Naive thymus-derived CD8-positive, alpha-beta T cell (primary cell): ENCODE results near the gene PBXIP1. TPM values are rescaled to one million over a fixed set of nuclear protein-coding genes. Genes with fewer than 3 reads are reported as not detected.

Source experiments
- ATAC-seq, 2 donors: fragments of 150-1000 bp; cut with Tn5 transposase in 1 of 2; sonication (Bioruptor Pico), chemical (Tn5 transposase) in 1 of 2; 1 replicate in 1 of 2; 2 replicates in 1 of 2; pipeline ENCODE4 v1.10.0; 2021; ENCODE audit warnings: mild to moderate bottlenecking in 2 of 2, moderate library complexity in 2 of 2
- POLR2A ChIA-PET: fragments of 350-600 bp; sonication (Branson Sonifier 250); formaldehyde crosslinking; loops from one replicate; lab custom pipeline; 2021; ENCODE audit warnings: antibody characterized with exemption; lab: Charles Lee
- DNase-seq, 10 donors: peaks; one replicate each; pipeline versions ENCODE4 v3.0.0 to v3.0.0-alpha.2; 2020 to 2022
- H3K27ac Mint-ChIP-seq, 10 donors: one replicate each; pipeline ENCODE4 v1.8.0; 2020 to 2022; ENCODE audit warnings: mild to moderate bottlenecking in 10 of 10, mixed read lengths in 10 of 10, moderate library complexity in 4 of 10, inconsistent platforms in 1 of 10
- H3K27me3 Mint-ChIP-seq, 5 donors: one replicate each; pipeline ENCODE4 v1.8.0; 2021 to 2022; ENCODE audit warnings: mixed read lengths in 5 of 5
- H3K36me3 Mint-ChIP-seq, 3 donors: one replicate each; pipeline ENCODE4 v1.8.0; 2020 to 2022; ENCODE audit warnings: mixed read lengths in 3 of 3, mild to moderate bottlenecking in 2 of 3, inconsistent platforms in 1 of 3
- H3K4me1 Mint-ChIP-seq, 4 donors: one replicate each; pipeline ENCODE4 v1.8.0; 2021 to 2022; ENCODE audit warnings: mixed read lengths in 4 of 4
- H3K4me3 Mint-ChIP-seq, 10 donors: one replicate each; pipeline ENCODE4 v1.8.0; 2020 to 2022; ENCODE audit warnings: mild to moderate bottlenecking in 10 of 10, mixed read lengths in 10 of 10, moderate library complexity in 6 of 10, inconsistent platforms in 1 of 10
- H3K9me3 Mint-ChIP-seq, 9 donors: one replicate each; pipeline ENCODE4 v1.8.0; 2020 to 2022; ENCODE audit warnings: mixed read lengths in 9 of 9, mild to moderate bottlenecking in 3 of 9, inconsistent platforms in 1 of 9, moderate library complexity in 1 of 9
- polyA plus RNA-seq, 3 donors: library from polyadenylated mRNA; unstranded; fragments of 300-500 nt; fragmentation: Illumina TruSeq; gene quantifications; one replicate each; pipeline ENCODE4 v1.2.3, GENCODE V29; 2021
- total RNA-seq, 8 experiments: library from RNA in 2 of 8; stranded (reverse) in 2 of 8; gene quantifications; one replicate each; pipeline ENCODE4 v1.2.3 and lab custom pipeline; 2021 to 2026

Gene PBXIP1
- total and polyA plus RNA-seq, 5 experiments from 2014 or later, result 182 to 319 (median 239) TPM

- DNase-seq (no peak), ATAC-seq (no peak)
- peaks cover 20 to 39% (median 33%) of the 10 kb centered on the region in 4 donors for H3K4me1 Mint-ChIP-seq
- no peak overlapping the region for H3K4me3 Mint-ChIP-seq
- peak overlapping the region in 5 of 10 donors; percentile 35 to 74 (median 68) for H3K27ac Mint-ChIP-seq
- no peaks in the 10 kb centered on the region for H3K9me3 Mint-ChIP-seq
- H3K36me3 Mint-ChIP-seq, result peaks cover 0 to 46% (median 0%) of the 10 kb centered on the region in 3 donors
- no peaks in the 10 kb centered on the region for H3K27me3 Mint-ChIP-seq
- POLR2A ChIA-PET, result interaction anchor here (0.7 to 7.5 kb wide), 6 partner anchors 8 to 46 kb away, joined by 3 to 85 read pairs (median 12); partner anchors contain the start of genes FLAD1, PBXIP1 and PYGO2
Observed at GRCh38 chr1:154969860-154970452, 14.1 kb upstream of the PBXIP1 start.

GRCh38 chr1:154969246-154969645, 13.3 kb upstream of the PBXIP1 start:
- H3K4me3 Mint-ChIP-seq, result no peak overlapping the region
- ATAC-seq (no peak), DNase-seq (no peak)
- no peaks in the 10 kb centered on the region for H3K9me3 Mint-ChIP-seq
- POLR2A ChIA-PET, result interaction anchor here (0.7 to 7.5 kb wide), 4 partner anchors 8 to 40 kb away, joined by 3 to 85 read pairs (median 36); partner anchors contain the start of genes PBXIP1 and PYGO2
- peak overlapping the region in 9 of 10 donors; percentile 12 to 87 (median 68) for H3K27ac Mint-ChIP-seq
- H3K27me3 Mint-ChIP-seq, result no peaks in the 10 kb centered on the region
- peaks cover 20 to 42% (median 34%) of the 10 kb centered on the region in 4 donors for H3K4me1 Mint-ChIP-seq
- peaks cover 0 to 50% (median 0%) of the 10 kb centered on the region in 3 donors for H3K36me3 Mint-ChIP-seq

- Mint-ChIP-seq H3K4me3 (no peak overlapping the region), H3K27me3 (no peaks in the 10 kb centered on the region), H3K27ac (peak overlapping the region in 8 of 10 donors; percentile 12 to 87 (median 40)), H3K9me3 (no peaks in the 10 kb centered on the region), H3K4me1 (peaks cover 23 to 45% (median 39%) of the 10 kb centered on the region in 4 donors), H3K36me3 (peaks cover 0 to 56% (median 0%) of the 10 kb centered on the region in 3 donors)
- ATAC-seq (no peak), DNase-seq (no peak)
- POLR2A ChIA-PET, result interaction anchor here (7.5 kb wide), 1 partner anchor 14 kb away, joined by 85 read pairs; the partner anchor contains the start of gene PBXIP1
Observed at GRCh38 chr1:154968731-154969130, 12.8 kb upstream of the PBXIP1 start.

- peak overlapping the region in 5 of 10 donors; percentile 11 to 86 (median 40) for H3K27ac Mint-ChIP-seq
- ATAC-seq (no peak), DNase-seq (no peak)
- POLR2A ChIA-PET, result interaction anchor here (2.7 kb wide), 1 partner anchor 11 kb away, joined by 9 read pairs; the partner anchor contains the start of gene PBXIP1
- H3K4me1 Mint-ChIP-seq, result peaks cover 22 to 49% (median 44%) of the 10 kb centered on the region in 4 donors
- no peaks in the 10 kb centered on the region for H3K27me3 Mint-ChIP-seq
- no peak overlapping the region for H3K4me3 Mint-ChIP-seq
- H3K9me3 Mint-ChIP-seq, result no peaks in the 10 kb centered on the region
- peaks cover 0 to 65% (median 0%) of the 10 kb centered on the region in 3 donors for H3K36me3 Mint-ChIP-seq
Observed at GRCh38 chr1:154967331-154967950, 11.5 kb upstream of the PBXIP1 start.

GRCh38 chr1:154966111-154966510, 10.2 kb upstream of the PBXIP1 start:
- ATAC-seq (no peak), DNase-seq (no peak)
- no peaks in the 10 kb centered on the region for H3K27me3 Mint-ChIP-seq
- peaks cover 0 to 60% (median 0%) of the 10 kb centered on the region in 3 donors for H3K36me3 Mint-ChIP-seq
- H3K4me3 Mint-ChIP-seq, result no peak overlapping the region
- H3K27ac Mint-ChIP-seq, result no peak overlapping the region
- POLR2A ChIA-PET, result interaction anchor here (0.6 to 2.7 kb wide), 5 partner anchors 10 to 719 kb away, joined by 3 to 9 read pairs (median 4); partner anchors contain the start of gene PBXIP1
- H3K4me1 Mint-ChIP-seq, result peaks cover 18 to 43% (median 38%) of the 10 kb centered on the region in 4 donors
- no peaks in the 10 kb centered on the region for H3K9me3 Mint-ChIP-seq

GRCh38 chr1:154964359-154964758, 8.5 kb upstream of the PBXIP1 start:
- Mint-ChIP-seq H3K27ac (peak overlapping the region in 3 of 10 donors; percentile 56 to 86 (median 80)), H3K36me3 (peaks cover 0 to 61% (median 0%) of the 10 kb centered on the region in 3 donors)

GRCh38 chr1:154963643-154964042, 7.7 kb upstream of the PBXIP1 start:
- ATAC-seq (no peak), DNase-seq (no peak)
- H3K27ac Mint-ChIP-seq, result peak overlapping the region in 9 of 10 donors; percentile 6 to 96 (median 80)
- peak overlapping the region in 2 of 10 donors; percentile 16 to 21 for H3K4me3 Mint-ChIP-seq
- no peaks in the 10 kb centered on the region for H3K9me3 Mint-ChIP-seq
- H3K4me1 Mint-ChIP-seq, result peaks cover 14 to 45% (median 37%) of the 10 kb centered on the region in 4 donors
- no peaks in the 10 kb centered on the region for H3K27me3 Mint-ChIP-seq
- peaks cover 0 to 57% (median 0%) of the 10 kb centered on the region in 3 donors for H3K36me3 Mint-ChIP-seq
- POLR2A ChIA-PET, result interaction anchor here (0.6 to 6.6 kb wide), 5 partner anchors 9 to 231 kb away, joined by 3 to 67 read pairs (median 5); partner anchors contain the start of genes CKS1B, LENEP, PMVK and SHC1

More at GRCh38 chr1:154964359-154964758, 8.5 kb upstream of the PBXIP1 start:
- POLR2A ChIA-PET, result interaction anchor here (0.9 to 6.6 kb wide), 6 partner anchors 9 to 53 kb away, joined by 3 to 67 read pairs (median 4); partner anchors contain the start of genes CKS1B, FLAD1, PMVK and SHC1
- Mint-ChIP-seq H3K9me3 (no peaks in the 10 kb centered on the region), H3K27me3 (no peaks in the 10 kb centered on the region), H3K4me1 (peaks cover 19 to 48% (median 41%) of the 10 kb centered on the region in 4 donors), H3K4me3 (no peak overlapping the region)
- no peak for ATAC-seq
- DNase-seq, result no peak

- Mint-ChIP-seq H3K9me3 (no peaks in the 10 kb centered on the region), H3K27ac (peak overlapping the region; percentile 89 to 96 (median 94)), H3K4me1 (peaks cover 14 to 45% (median 40%) of the 10 kb centered on the region in 4 donors), H3K36me3 (peaks cover 0 to 54% (median 0%) of the 10 kb centered on the region in 3 donors), H3K4me3 (peak overlapping the region; percentile 82 to 90 (median 86)), H3K27me3 (no peaks in the 10 kb centered on the region)
- no peak for ATAC-seq
- DNase-seq, result no peak
- POLR2A ChIA-PET, result interaction anchor here (2.1 to 6.6 kb wide), 7 partner anchors 10 to 54 kb away, joined by 5 to 67 read pairs (median 19); partner anchors contain the start of genes CKS1B, LENEP, PMVK and SHC1
Observed at GRCh38 chr1:154962795-154963330, 7.0 kb upstream of the PBXIP1 start.

GRCh38 chr1:154962156-154962749, 6.4 kb upstream of the PBXIP1 start:
- peaks cover 14 to 48% (median 42%) of the 10 kb centered on the region in 4 donors for H3K4me1 Mint-ChIP-seq

GRCh38 chr1:154961207-154962155, 5.6 kb upstream of the PBXIP1 start, which contains the start of gene PYGO2:
Gene PYGO2, minus strand, starts transcription at chr1:154961782. Its CDS starts 206 bp downstream, at chr1:154961576.
- POLR2A ChIA-PET, result interaction anchor here (0.5 to 6.6 kb wide), 27 partner anchors 9 to 175 kb away, joined by 3 to 67 read pairs (median 6); partner anchors contain the start of genes ADAM15, CKS1B, FLAD1 and LENEP
- Mint-ChIP-seq H3K4me3 (peak within 1 kb of the TSS; percentile 84 to 98 (median 96)), H3K27me3 (no peaks in the 10 kb centered on the region), H3K27ac (peak within 1 kb of the TSS; percentile 92 to 99 (median 97)), H3K9me3 (no peaks in the 10 kb centered on the region), H3K4me1 (peaks cover 14 to 55% (median 47%) of the 10 kb centered on the region in 4 donors), H3K36me3 (peaks cover 0 to 40% (median 0%) of the 10 kb centered on the region in 3 donors)
- ATAC-seq (peak; percentile 77 to 82), DNase-seq (peak; percentile 71 to 93 (median 78))

More at GRCh38 chr1:154962156-154962749, 6.4 kb upstream of the PBXIP1 start:
- Mint-ChIP-seq H3K4me3 (peak overlapping the region; percentile 82 to 90 (median 86)), H3K36me3 (peaks cover 0 to 48% (median 0%) of the 10 kb centered on the region in 3 donors), H3K27me3 (no peaks in the 10 kb centered on the region), H3K9me3 (no peaks in the 10 kb centered on the region), H3K27ac (peak overlapping the region; percentile 89 to 96 (median 94))
- POLR2A ChIA-PET, result interaction anchor here (0.6 to 6.6 kb wide), 14 partner anchors 10 to 89 kb away, joined by 3 to 67 read pairs (median 14); partner anchors contain the start of genes ADAM15, CKS1B, FLAD1 and LENEP
- DNase-seq (peak in 1 of 10 donors; percentile 64), ATAC-seq (peak; percentile 26 to 31)
